Liver (tissue), 9 donors: ENCODE results near the gene PPM1J. TPM values are rescaled to one million over a fixed set of nuclear protein-coding genes. Genes with fewer than 3 reads are reported as not detected.

Experiments used
- DNase-seq: peaks from one replicate; pipeline ENCODE4 v3.0.0-alpha.2; 2017; ENCODE audit warnings: low spot score
- H3K27ac ChIP-seq, 2 donors: one replicate each; pipeline ENCODE4 v1.7.0; 2013; ENCODE audit warnings: inconsistent platforms in 2 of 2, low read length in 2 of 2, control low read depth in 1 of 2, low read depth in 1 of 2, mild to moderate bottlenecking in 1 of 2
- H3K27me3 ChIP-seq, 4 donors: one replicate each; pipeline versions ENCODE4 v1.6.1 to v1.7.0; 2013; ENCODE audit warnings: low read length in 3 of 4, inconsistent platforms in 1 of 4, mild to moderate bottlenecking in 1 of 4, moderate library complexity in 1 of 4; ENCODE audit not compliant: control insufficient read depth in 4 of 4, insufficient read depth in 4 of 4
- H3K36me3 ChIP-seq, 4 donors: one replicate each; pipeline versions ENCODE4 v1.6.1 to v1.7.0; 2013; ENCODE audit warnings: low read length in 3 of 4, mild to moderate bottlenecking in 3 of 4, low read depth in 1 of 4, moderate library complexity in 1 of 4; ENCODE audit not compliant: control insufficient read depth in 4 of 4, insufficient read depth in 3 of 4
- H3K4me1 ChIP-seq, 4 donors: one replicate each; pipeline versions ENCODE4 v1.6.1 to v1.7.0; 2013; ENCODE audit warnings: low read length in 3 of 4, mild to moderate bottlenecking in 3 of 4, moderate library complexity in 1 of 4; ENCODE audit not compliant: control insufficient read depth in 4 of 4, insufficient read depth in 4 of 4
- H3K4me3 ChIP-seq, 3 donors: one replicate each; pipeline versions ENCODE4 v1.6.1 to v1.7.0; 2013; ENCODE audit warnings: low read length in 3 of 3, control low read depth in 1 of 3, low read depth in 1 of 3, mild to moderate bottlenecking in 1 of 3
- H3K9ac ChIP-seq, 2 donors: one replicate each; pipeline ENCODE4 v1.7.0; 2013; ENCODE audit warnings: low read length in 2 of 2, mild to moderate bottlenecking in 2 of 2, moderate library complexity in 2 of 2, control low read depth in 1 of 2, low read depth in 1 of 2
- H3K9me3 ChIP-seq, 4 donors: one replicate each; pipeline versions ENCODE4 v1.6.1 to v1.7.0; 2013; ENCODE audit warnings: low read length in 3 of 4; ENCODE audit not compliant: control insufficient read depth in 4 of 4
- ATF3 ChIP-seq: IDR thresholded peaks from 2 replicates; pipeline ENCODE4 v1.6.1; 2016; ENCODE audit warnings: antibody characterized with exemption
- CTCF ChIP-seq: fragments of 150-350 bp; IDR thresholded peaks from 2 replicates; pipeline ENCODE4 v1.5.1; 2017; ENCODE audit warnings: improper control_type of control experiment, low read depth, low read length; ENCODE audit not compliant: missing input control
- FOXA1 ChIP-seq: IDR thresholded peaks from 2 replicates; pipeline ENCODE4 v1.6.1; 2016; ENCODE audit warnings: antibody characterized with exemption
- FOXA2 ChIP-seq: IDR thresholded peaks from 2 replicates; pipeline ENCODE4 v1.6.1; 2016; ENCODE audit warnings: antibody characterized with exemption
- GABPA ChIP-seq, 2 donors: IDR thresholded peaks in 1 of 2; conservative IDR thresholded peaks in 1 of 2; 2 replicates each; pipeline ENCODE4 v1.6.1; 2016; ENCODE audit warnings: antibody characterized with exemption in 2 of 2, mild to moderate bottlenecking in 1 of 2, moderate library complexity in 1 of 2
- HNF4A ChIP-seq, 2 donors: conservative IDR thresholded peaks; 2 replicates each; pipeline ENCODE4 v1.6.1; 2016; ENCODE audit warnings: antibody characterized with exemption in 2 of 2, mild to moderate bottlenecking in 2 of 2
- HNF4G ChIP-seq: IDR thresholded peaks from 2 replicates; pipeline ENCODE4 v1.6.1; 2016; ENCODE audit warnings: antibody characterized with exemption
- JUND ChIP-seq, 2 donors: IDR thresholded peaks; 2 replicates each; pipeline ENCODE4 v1.6.1; 2016; ENCODE audit warnings: antibody characterized with exemption in 2 of 2
- MAX ChIP-seq: IDR thresholded peaks from 2 replicates; pipeline ENCODE4 v1.6.1; 2016; ENCODE audit warnings: antibody characterized with exemption
- NR2F2 ChIP-seq: IDR thresholded peaks from 2 replicates; pipeline ENCODE4 v1.6.1; 2016; ENCODE audit warnings: antibody characterized with exemption
- RAD21 ChIP-seq, 2 donors: IDR thresholded peaks; 2 replicates each; pipeline ENCODE4 v1.6.1; 2016; ENCODE audit warnings: antibody characterized with exemption in 2 of 2, mild to moderate bottlenecking in 2 of 2
- RXRA ChIP-seq, 2 donors: IDR thresholded peaks; 2 replicates each; pipeline ENCODE4 v1.6.1; 2017 to 2018; ENCODE audit warnings: antibody characterized with exemption in 2 of 2, mild to moderate bottlenecking in 1 of 2
- SP1 ChIP-seq: IDR thresholded peaks from 2 replicates; pipeline ENCODE4 v1.6.1; 2018; ENCODE audit warnings: antibody characterized with exemption, mild to moderate bottlenecking
- TAF1 ChIP-seq: conservative IDR thresholded peaks from 2 replicates; pipeline ENCODE4 v1.6.1; 2016; ENCODE audit warnings: antibody characterized with exemption, mild to moderate bottlenecking
- YY1 ChIP-seq: IDR thresholded peaks from 2 replicates; pipeline ENCODE4 v1.6.1; 2016; ENCODE audit warnings: antibody characterized with exemption, mild to moderate bottlenecking
- ZBTB33 ChIP-seq: IDR thresholded peaks from 2 replicates; pipeline ENCODE4 v1.6.1; 2016; ENCODE audit warnings: antibody characterized with exemption
- WGBS: extraction: QIAGEN DNeasy Blood & Tissue Kit; methylation state at CpG from one replicate; pipeline ENCODE4 v1.1.7; 2013; 5-methylcytosine and 5-hydroxymethylcytosine counted together
- polyA plus RNA-seq, 2 donors: library from polyadenylated mRNA; stranded (reverse) in 1 of 2; unstranded in 1 of 2; fragments of 200-250 nt in 1 of 2; fragments of >200 nt in 1 of 2; fragmentation: Nextera tagmentation in 1 of 2; extraction: Ambion mirVana in 1 of 2; gene quantifications; one replicate each; pipeline versions ENCODE4 v1.2.1 to v1.2.3, GENCODE V29; 2013 to 2015
- total RNA-seq, 2 donors: library from RNA; depleted of rRNA; stranded (reverse); fragments of >200 nt; gene quantifications; one replicate each; pipeline ENCODE4 v1.2.3, GENCODE V29; 2014
- TF ChIP-seq, protein P1 (sequence below): IDR thresholded peaks from 2 replicates; pipeline ENCODE4 v1.6.1; 2016; ENCODE audit warnings: antibody characterized with exemption, mild to moderate bottlenecking
- donor health status: healthy.
- donor health status: healthy.
- donor health status: healthy.
- donor health status: healthy.
- donor health status: healthy.

PPM1J gene
- total and polyA plus RNA-seq, 4 donors = 0.08 to 0.17 TPM; not detected in 2

DNA sequence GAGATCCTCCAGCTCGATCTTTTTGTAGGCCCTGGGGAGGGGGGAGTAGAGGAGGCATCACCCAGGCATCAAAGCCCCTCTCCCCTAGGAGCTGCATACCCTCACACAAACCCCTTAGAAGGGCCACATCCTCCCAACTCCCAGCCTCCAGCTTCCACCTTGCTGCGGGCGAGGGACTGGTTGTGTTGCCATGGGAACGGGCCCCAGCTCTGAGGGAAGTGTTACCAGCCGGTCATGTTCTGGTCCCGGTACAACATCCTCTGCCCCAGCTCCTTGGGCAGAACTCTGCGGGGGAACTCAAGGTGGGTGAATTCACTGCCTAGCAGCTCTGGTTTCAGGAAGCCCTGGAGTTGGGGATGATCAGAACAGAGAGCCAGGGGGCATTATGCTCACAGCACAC lies 4.1 kb downstream of the PPM1J start (continued):
- no peak for TF ChIP-seq CTCF
- TF ChIP-seq FOXA1 = no peak
- no peak for TF ChIP-seq YY1
- TF ChIP-seq FOXA2 = no peak

GRCh38 chr1:112710586-112710985 lies 4.5 kb downstream of the PPM1J start:
- TF ChIP-seq FOXA2 (no peak), RXRA (IDR thresholded peaks at IDR 0.05) (no peak), HNF4G (no peak), ATF3 (no peak), MAX (no peak), GABPA (IDR thresholded peaks at IDR 0.05 in 1 of 2, conservative IDR thresholded peaks at IDR 0.05 in 1 of 2) (no peak), SP1 (no peak)
- H3K27me3 ChIP-seq = no peaks in the 10 kb centered on the region
- no peak overlapping the region for H3K9ac ChIP-seq
- DNase-seq = no peak
- H3K36me3 ChIP-seq = no peaks in the 10 kb centered on the region
- 97% methylated on average over 3 of the region's 3 CpGs for WGBS
- H3K4me1 ChIP-seq = peaks cover 11 to 35% (median 28%) of the 10 kb centered on the region in 4 donors
- no peaks in the 10 kb centered on the region for H3K9me3 ChIP-seq
- no peak overlapping the region for H3K4me3 ChIP-seq
- H3K27ac ChIP-seq = no peak overlapping the region

DNA sequence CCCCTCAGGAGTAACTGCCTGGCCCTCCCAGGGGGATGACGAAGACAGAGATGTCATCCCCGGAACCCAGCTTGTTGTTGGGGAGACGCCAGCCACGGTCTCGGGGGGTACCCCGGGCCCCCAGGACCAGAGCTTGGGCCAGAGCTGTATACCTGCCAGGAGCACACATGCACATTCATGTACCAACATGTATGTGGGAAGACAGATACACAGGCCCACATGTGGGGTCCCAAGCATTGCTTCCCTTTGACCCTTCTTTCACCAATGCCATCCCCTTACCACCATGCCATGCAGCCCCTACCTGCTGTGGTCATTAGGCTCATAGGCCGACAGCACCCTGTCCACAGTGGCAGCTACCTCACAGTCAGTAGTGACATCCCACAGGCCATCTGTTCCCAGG lies 5.0 kb downstream of the PPM1J start:
- Histone ChIP-seq H3K4me1 (peaks cover 10 to 38% (median 29%) of the 10 kb centered on the region in 4 donors), H3K36me3 (no peaks in the 10 kb centered on the region), H3K27me3 (no peaks in the 10 kb centered on the region), H3K4me3 (no peak overlapping the region), H3K27ac (no peak overlapping the region), H3K9me3 (no peaks in the 10 kb centered on the region), H3K9ac (no peak overlapping the region)
- TF ChIP-seq TAF1 (no peak), JUND (IDR thresholded peaks at IDR 0.05) (no peak), MAX (no peak), HNF4A (conservative IDR thresholded peaks at IDR 0.05) (no peak), HNF4G (no peak), ATF3 (no peak), CTCF (no peak), FOXA2 (no peak), FOXA1 (no peak), SP1 (no peak), ZBTB33 (no peak), YY1 (no peak), RXRA (IDR thresholded peaks at IDR 0.05) (no peak), NR2F2 (no peak), GABPA (IDR thresholded peaks at IDR 0.05 in 1 of 2, conservative IDR thresholded peaks at IDR 0.05 in 1 of 2) (no peak), RAD21 (IDR thresholded peaks at IDR 0.05) (no peak)
- TF ChIP-seq, protein P1, sequence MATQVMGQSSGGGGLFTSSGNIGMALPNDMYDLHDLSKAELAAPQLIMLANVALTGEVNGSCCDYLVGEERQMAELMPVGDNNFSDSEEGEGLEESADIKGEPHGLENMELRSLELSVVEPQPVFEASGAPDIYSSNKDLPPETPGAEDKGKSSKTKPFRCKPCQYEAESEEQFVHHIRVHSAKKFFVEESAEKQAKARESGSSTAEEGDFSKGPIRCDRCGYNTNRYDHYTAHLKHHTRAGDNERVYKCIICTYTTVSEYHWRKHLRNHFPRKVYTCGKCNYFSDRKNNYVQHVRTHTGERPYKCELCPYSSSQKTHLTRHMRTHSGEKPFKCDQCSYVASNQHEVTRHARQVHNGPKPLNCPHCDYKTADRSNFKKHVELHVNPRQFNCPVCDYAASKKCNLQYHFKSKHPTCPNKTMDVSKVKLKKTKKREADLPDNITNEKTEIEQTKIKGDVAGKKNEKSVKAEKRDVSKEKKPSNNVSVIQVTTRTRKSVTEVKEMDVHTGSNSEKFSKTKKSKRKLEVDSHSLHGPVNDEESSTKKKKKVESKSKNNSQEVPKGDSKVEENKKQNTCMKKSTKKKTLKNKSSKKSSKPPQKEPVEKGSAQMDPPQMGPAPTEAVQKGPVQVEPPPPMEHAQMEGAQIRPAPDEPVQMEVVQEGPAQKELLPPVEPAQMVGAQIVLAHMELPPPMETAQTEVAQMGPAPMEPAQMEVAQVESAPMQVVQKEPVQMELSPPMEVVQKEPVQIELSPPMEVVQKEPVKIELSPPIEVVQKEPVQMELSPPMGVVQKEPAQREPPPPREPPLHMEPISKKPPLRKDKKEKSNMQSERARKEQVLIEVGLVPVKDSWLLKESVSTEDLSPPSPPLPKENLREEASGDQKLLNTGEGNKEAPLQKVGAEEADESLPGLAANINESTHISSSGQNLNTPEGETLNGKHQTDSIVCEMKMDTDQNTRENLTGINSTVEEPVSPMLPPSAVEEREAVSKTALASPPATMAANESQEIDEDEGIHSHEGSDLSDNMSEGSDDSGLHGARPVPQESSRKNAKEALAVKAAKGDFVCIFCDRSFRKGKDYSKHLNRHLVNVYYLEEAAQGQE = no peak
- 91% methylated on average over 7 of the region's 7 CpGs for WGBS
- DNase-seq = no peak
